Hepatocyte (in vitro differentiated cells): Measurements from ENCODE around the gene MARCO. TPM values are rescaled to one million over a fixed set of nuclear protein-coding genes. Genes with fewer than 3 reads are reported as not detected.

Experiments
- DNase-seq: peaks from one replicate; pipeline ENCODE4 v3.0.0-alpha.2; 2016; ENCODE audit warnings: low spot score
- H2AFZ ChIP-seq: fragments of 200-600 bp; sonication (generic); 2 replicates; pipeline ENCODE4 v1.6.0; 2016; ENCODE audit warnings: antibody characterized with exemption, mild to moderate bottlenecking
- H3K27ac ChIP-seq: fragments of 200-600 bp; sonication (generic); 2 replicates; pipeline ENCODE4 v1.5.1; 2016; ENCODE audit warnings: mild to moderate bottlenecking
- H3K27me3 ChIP-seq: fragments of 200-600 bp; sonication (generic); 2 replicates; pipeline ENCODE4 v1.6.1; 2016
- H3K36me3 ChIP-seq: fragments of 200-600 bp; sonication (generic); replicated peaks from 2 replicates; pipeline ENCODE4 v1.5.1; 2016; ENCODE audit warnings: low read depth; ENCODE audit not compliant: insufficient read depth
- H3K4me1 ChIP-seq: fragments of 200-600 bp; sonication (generic); 2 replicates; pipeline ENCODE4 v1.5.1; 2016; ENCODE audit warnings: mild to moderate bottlenecking, moderate library complexity; ENCODE audit not compliant: insufficient read depth
- H3K4me2 ChIP-seq: fragments of 200-600 bp; sonication (generic); 2 replicates; pipeline ENCODE4 v1.6.0; 2016
- H3K4me3 ChIP-seq: fragments of 200-600 bp; sonication (generic); 2 replicates; pipeline ENCODE4 v1.5.1; 2016; ENCODE audit warnings: mild to moderate bottlenecking
- H3K79me2 ChIP-seq: fragments of 200-600 bp; sonication (generic); 2 replicates; pipeline ENCODE4 v1.6.0; 2017; ENCODE audit warnings: mild to moderate bottlenecking
- H3K9me2 ChIP-seq: fragments of 200-600 bp; sonication (generic); replicated peaks from 2 replicates; pipeline ENCODE4 v1.6.0; 2017; ENCODE audit warnings: mild to moderate bottlenecking; ENCODE audit not compliant: insufficient read depth
- H3K9me3 ChIP-seq: fragments of 200-600 bp; sonication (generic); 2 replicates; pipeline ENCODE4 v1.5.1; 2016; ENCODE audit warnings: low read depth, mild to moderate bottlenecking
- H4K20me1 ChIP-seq: fragments of 200-600 bp; sonication (generic); 2 replicates; pipeline ENCODE4 v1.6.0; 2016; ENCODE audit warnings: mild to moderate bottlenecking; ENCODE audit not compliant: insufficient read depth, poor library complexity, severe bottlenecking
- EZH2 ChIP-seq: fragments of 200-600 bp; sonication (generic); IDR thresholded peaks from 2 replicates; pipeline ENCODE4 v1.6.1; 2016; ENCODE audit warnings: antibody characterized with exemption, mild to moderate bottlenecking, borderline replicate concordance
- EZH2phosphoT487 ChIP-seq: fragments of 200-600 bp; sonication (generic); IDR thresholded peaks from one replicate; pipeline ENCODE4 v1.6.1; 2018; ENCODE audit warnings: antibody characterized with exemption, mild to moderate bottlenecking, low read depth, moderate library complexity; ENCODE audit not compliant: unreplicated experiment, severe bottlenecking
- WGBS: methylation state at CpG from one replicate; pipeline ENCODE4 v1.1.6; 2016; ENCODE audit warnings: low lambda C conversion rate; ENCODE audit errors: missing lambda C conversion rate; 5-methylcytosine and 5-hydroxymethylcytosine counted together
- polyA plus RNA-seq: library from polyadenylated mRNA; unstranded; fragments of >200 nt; fragmentation: Nextera tagmentation; extraction: Ambion mirVana; gene quantifications from 2 replicates; pipeline ENCODE4 v1.2.1, GENCODE V29; 2016
- total RNA-seq: library from RNA; depleted of rRNA; stranded (reverse); fragments of >200 nt; gene quantifications from 2 replicates; pipeline ENCODE4 v1.2.3, GENCODE V29; 2014
- TF ChIP-seq, protein P1 (sequence below): fragments of 200-600 bp; sonication (generic); IDR thresholded peaks from 2 replicates; pipeline ENCODE4 v1.5.1; 2016; ENCODE audit warnings: antibody characterized with exemption, mild to moderate bottlenecking; ENCODE audit not compliant: poor library complexity

MARCO gene
- total and polyA plus RNA-seq, 2 experiments from 2014 or later, result 0.10 TPM; not detected in 1

DNA sequence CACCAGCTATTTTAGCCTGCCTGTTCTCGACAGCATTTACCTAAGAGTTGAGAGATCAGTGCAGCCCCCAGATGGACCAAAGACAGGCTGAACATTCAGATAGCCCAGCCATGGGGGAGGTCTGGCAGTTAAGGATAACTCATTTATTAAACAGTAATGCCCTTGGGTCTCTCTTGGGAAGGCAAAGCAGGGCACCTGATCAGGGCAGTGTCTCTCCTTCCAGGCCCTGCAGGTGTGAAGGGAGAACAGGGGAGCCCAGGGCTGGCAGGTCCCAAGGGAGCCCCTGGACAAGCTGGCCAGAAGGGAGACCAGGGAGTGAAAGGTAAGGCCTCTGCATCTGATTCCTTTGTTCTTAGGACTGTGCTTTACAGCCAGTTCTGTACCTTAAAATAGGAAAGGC lies 49.6 kb downstream of the MARCO start:
- Histone ChIP-seq H3K4me2 (no peak overlapping the region), H3K27me3 (no peaks in the 10 kb centered on the region), H3K4me3 (no peak overlapping the region), H3K36me3 (no peaks in the 10 kb centered on the region), H4K20me1 (no peaks in the 10 kb centered on the region), H3K9me3 (no peaks in the 10 kb centered on the region), H2AFZ (no peak overlapping the region), H3K4me1 (no peaks in the 10 kb centered on the region), H3K79me2 (no peaks in the 10 kb centered on the region), H3K27ac (no peak overlapping the region), H3K9me2 (no peaks in the 10 kb centered on the region)
- 84% methylated on average over 1 of the region's 1 CpG for WGBS
- TF ChIP-seq EZH2phosphoT487 (no peak), EZH2 (no peak)
- TF ChIP-seq, protein P1, sequence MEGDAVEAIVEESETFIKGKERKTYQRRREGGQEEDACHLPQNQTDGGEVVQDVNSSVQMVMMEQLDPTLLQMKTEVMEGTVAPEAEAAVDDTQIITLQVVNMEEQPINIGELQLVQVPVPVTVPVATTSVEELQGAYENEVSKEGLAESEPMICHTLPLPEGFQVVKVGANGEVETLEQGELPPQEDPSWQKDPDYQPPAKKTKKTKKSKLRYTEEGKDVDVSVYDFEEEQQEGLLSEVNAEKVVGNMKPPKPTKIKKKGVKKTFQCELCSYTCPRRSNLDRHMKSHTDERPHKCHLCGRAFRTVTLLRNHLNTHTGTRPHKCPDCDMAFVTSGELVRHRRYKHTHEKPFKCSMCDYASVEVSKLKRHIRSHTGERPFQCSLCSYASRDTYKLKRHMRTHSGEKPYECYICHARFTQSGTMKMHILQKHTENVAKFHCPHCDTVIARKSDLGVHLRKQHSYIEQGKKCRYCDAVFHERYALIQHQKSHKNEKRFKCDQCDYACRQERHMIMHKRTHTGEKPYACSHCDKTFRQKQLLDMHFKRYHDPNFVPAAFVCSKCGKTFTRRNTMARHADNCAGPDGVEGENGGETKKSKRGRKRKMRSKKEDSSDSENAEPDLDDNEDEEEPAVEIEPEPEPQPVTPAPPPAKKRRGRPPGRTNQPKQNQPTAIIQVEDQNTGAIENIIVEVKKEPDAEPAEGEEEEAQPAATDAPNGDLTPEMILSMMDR, result no peak
- no peak for DNase-seq

DNA sequence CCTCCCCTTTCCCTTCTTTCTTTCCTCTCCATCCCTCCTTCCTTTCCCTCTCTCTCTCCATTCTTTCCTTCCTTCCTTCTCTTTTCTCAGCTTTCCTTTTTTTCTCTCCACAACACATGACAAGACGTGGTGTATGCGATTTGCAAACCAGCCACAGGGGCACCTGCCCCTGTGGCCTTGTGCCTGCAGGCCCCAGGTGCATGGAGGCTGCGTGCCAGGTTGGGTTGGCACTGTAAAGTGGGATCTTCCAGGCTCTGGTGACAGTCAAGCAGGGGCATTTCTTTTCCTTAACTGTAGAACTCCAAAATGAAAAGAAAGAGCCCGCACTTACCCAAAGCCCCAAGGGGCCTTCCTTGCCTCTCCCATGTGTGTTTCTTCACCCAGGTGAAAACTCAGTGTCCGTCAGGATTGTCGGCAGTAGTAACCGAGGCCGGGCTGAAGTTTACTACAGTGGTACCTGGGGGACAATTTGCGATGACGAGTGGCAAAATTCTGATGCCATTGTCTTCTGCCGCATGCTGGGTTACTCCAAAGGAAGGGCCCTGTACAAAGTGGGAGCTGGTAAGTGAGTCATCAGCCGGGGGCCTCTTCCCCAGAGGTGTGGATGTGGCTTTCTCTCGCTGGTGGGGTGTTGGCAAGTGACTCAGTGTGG lies 50.9 kb downstream of the MARCO start:
- no peaks in the 10 kb centered on the region for H3K27me3 ChIP-seq
- no peaks in the 10 kb centered on the region for H3K36me3 ChIP-seq
- H3K9me2 ChIP-seq, result no peaks in the 10 kb centered on the region
- 91% methylated on average over 13 of the region's 13 CpGs for WGBS
- H3K4me2 ChIP-seq, result no peak overlapping the region
- no peak overlapping the region for H3K4me3 ChIP-seq
- no peaks in the 10 kb centered on the region for H3K9me3 ChIP-seq
- no peaks in the 10 kb centered on the region for H4K20me1 ChIP-seq
- no peaks in the 10 kb centered on the region for H3K79me2 ChIP-seq
- no peaks in the 10 kb centered on the region for H3K4me1 ChIP-seq
- no peak overlapping the region for H3K27ac ChIP-seq
- no peak for TF ChIP-seq EZH2
- no peak for TF ChIP-seq EZH2phosphoT487
- DNase-seq, result no peak
- H2AFZ ChIP-seq, result no peak overlapping the region

DNA sequence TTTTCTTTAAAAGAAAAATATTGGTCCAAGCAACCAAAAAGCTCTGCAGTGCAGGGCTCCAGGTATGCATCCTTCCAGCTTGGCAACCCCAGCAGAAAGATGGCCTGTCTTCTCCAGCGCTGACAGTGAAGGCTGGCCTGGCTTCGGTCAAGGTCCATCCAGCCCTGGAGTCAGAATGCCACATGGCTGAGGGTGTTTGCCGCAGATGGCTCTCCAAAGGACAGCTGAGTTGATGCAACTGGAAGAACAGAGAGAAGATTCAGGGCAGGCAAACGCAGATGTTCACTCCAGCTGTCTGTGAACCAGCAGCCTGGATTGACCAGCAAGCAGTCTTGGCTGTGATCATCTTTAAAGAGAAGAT lies 51.4 kb downstream of the MARCO start:
- H4K20me1 ChIP-seq, result no peaks in the 10 kb centered on the region
- no peaks in the 10 kb centered on the region for H3K79me2 ChIP-seq
- H3K36me3 ChIP-seq, result no peaks in the 10 kb centered on the region
- no peaks in the 10 kb centered on the region for H3K9me2 ChIP-seq
- no peaks in the 10 kb centered on the region for H3K4me1 ChIP-seq
- DNase-seq, result no peak
- H3K9me3 ChIP-seq, result no peaks in the 10 kb centered on the region
- no peak overlapping the region for H3K4me3 ChIP-seq
- H3K27ac ChIP-seq, result no peak overlapping the region
- no peak overlapping the region for H2AFZ ChIP-seq
- H3K27me3 ChIP-seq, result no peaks in the 10 kb centered on the region
- TF ChIP-seq EZH2phosphoT487 (no peak), EZH2 (no peak)
- TF ChIP-seq, protein P1, result no peak
- 97% methylated on average over 4 of the region's 4 CpGs for WGBS
- no peak overlapping the region for H3K4me2 ChIP-seq

DNA sequence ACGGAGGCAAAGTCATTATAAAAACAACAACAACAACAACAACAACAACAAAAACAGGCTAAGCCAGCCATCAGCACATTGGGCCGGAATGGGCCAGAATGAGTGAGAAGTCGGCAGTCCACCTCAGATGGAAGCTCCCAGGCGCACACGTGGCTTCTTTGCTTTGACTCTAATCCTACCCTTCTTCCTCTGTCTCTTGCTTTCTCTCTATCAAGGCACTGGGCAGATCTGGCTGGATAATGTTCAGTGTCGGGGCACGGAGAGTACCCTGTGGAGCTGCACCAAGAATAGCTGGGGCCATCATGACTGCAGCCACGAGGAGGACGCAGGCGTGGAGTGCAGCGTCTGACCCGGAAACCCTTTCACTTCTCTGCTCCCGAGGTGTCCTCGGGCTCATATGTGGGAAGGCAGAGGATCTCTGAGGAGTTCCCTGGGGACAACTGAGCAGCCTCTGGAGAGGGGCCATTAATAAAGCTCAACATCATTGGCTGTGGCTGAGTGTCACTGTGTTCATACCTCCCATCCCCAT lies 52.2 kb downstream of the MARCO start:
- 91% methylated on average over 14 of the region's 14 CpGs for WGBS
- H3K27me3 ChIP-seq, result no peaks in the 10 kb centered on the region
- H3K4me1 ChIP-seq, result no peaks in the 10 kb centered on the region
- H3K4me2 ChIP-seq, result no peak overlapping the region
- TF ChIP-seq EZH2 (no peak), EZH2phosphoT487 (no peak)
- TF ChIP-seq, protein P1, result no peak
- no peaks in the 10 kb centered on the region for H3K36me3 ChIP-seq
- H3K4me3 ChIP-seq, result no peak overlapping the region
- no peaks in the 10 kb centered on the region for H3K79me2 ChIP-seq
- no peaks in the 10 kb centered on the region for H3K9me3 ChIP-seq
- no peak overlapping the region for H3K27ac ChIP-seq
- no peak overlapping the region for H2AFZ ChIP-seq
- no peaks in the 10 kb centered on the region for H4K20me1 ChIP-seq
- no peaks in the 10 kb centered on the region for H3K9me2 ChIP-seq
- DNase-seq, result no peak
